Vagina (tissue), 2 donors: ENCODE measurements around the gene LRIT3.

Experiments
- CTCF ChIP-seq, 3 experiments: fragments of 450-650 bp in 2 of 3; fragments of 200-600 bp in 1 of 3; sonication (generic) in 1 of 3; IDR thresholded peaks; one replicate each; pipeline ENCODE4 v1.5.1; 2017 to 2019; ENCODE audit warnings: antibody characterized with exemption in 3 of 3, mild to moderate bottlenecking in 2 of 3, moderate library complexity in 2 of 3
- POLR2A ChIP-seq, 2 donors: fragments of 450-650 bp; IDR thresholded peaks; one replicate each; pipeline ENCODE4 v1.6.1; 2017; ENCODE audit warnings: antibody characterized with exemption in 2 of 2, mild to moderate bottlenecking in 2 of 2, moderate library complexity in 2 of 2
- POLR2AphosphoS5 ChIP-seq, 2 donors: sonication (generic); formaldehyde crosslinking; IDR thresholded peaks; one replicate each; pipeline ENCODE4 v1.9.0; 2017; ENCODE audit warnings: antibody characterized with exemption in 2 of 2, mild to moderate bottlenecking in 2 of 2, low read depth in 1 of 2; ENCODE audit not compliant: insufficient read depth in 1 of 2

GRCh38 chr4:109910256-109910655, 62.3 kb downstream of the LRIT3 start:
- no peak for TF ChIP-seq CTCF (IDR thresholded peaks at IDR 0.05)
- TF ChIP-seq POLR2A (IDR thresholded peaks at IDR 0.05) = no peak
- TF ChIP-seq POLR2AphosphoS5 (IDR thresholded peaks at IDR 0.05; ENCODE audit: insufficient read depth in 1 of 2, low read depth in 1 of 2) = no peak
